Measurements from ENCODE around the gene IFNA17.
"Not testable (repeated sequence)": the region's sequence is repeated elsewhere in the genome, so short reads cannot be mapped to it uniquely, and the experiment has no call there.

The IFNA17 gene

GRCh38 chr9:21210311-21210710 is 17.7 kb downstream of the IFNA17 start:
- DNase-seq: no peak

DNA sequence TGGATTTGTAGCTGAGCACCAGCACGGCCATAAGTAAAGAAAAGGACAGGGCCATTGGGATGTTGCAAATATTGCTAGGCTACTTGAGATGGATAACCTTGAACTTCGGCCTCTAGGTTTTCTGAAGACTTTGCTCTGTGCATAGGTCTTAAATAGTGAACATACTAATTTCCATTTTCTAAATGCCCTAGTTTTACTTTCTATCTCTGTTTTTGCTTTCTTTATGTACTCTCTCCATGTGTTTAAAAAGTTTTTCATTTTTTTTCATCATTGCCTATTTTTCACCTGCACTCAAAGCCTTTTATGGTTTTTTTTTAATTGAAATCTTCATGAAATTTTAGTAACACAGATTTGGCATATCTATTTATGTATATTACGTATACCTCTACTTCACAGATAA is 21.0 kb downstream of the IFNA17 start, which contains the start of gene IFNA10:
Gene IFNA10 (minus strand): TSS at position 101 of the 400 bp plus-strand sequence. CDS start 46 bp downstream, at position 55.
- DNase-seq: not testable (repeated sequence)

- DNase-seq: no peak
These were observed 22.8 kb downstream of the IFNA17 start for GRCh38 chr9:21205204-21205603.

DNA sequence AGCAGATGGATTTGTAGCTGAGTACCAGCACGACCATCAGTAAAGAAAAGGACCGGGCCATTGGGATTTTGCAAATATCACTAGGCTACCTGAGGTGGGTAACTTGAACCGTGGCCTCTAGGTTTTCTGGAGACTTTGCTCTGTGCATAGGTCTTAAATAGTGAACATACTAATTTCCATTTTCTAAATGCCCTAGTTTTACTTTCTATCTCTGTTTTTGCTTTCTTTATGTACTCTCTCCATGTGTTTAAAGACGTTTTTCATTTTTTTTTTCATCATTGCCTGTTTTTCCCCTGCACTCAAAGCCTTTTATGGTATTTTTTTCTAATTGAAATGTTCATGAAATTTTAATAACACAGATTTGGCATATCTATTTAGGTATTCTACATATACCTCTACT is 25.9 kb downstream of the IFNA17 start, which contains the start of gene IFNA7:
Gene IFNA7 (minus strand): TSS at position 101 of the 400 bp plus-strand sequence. CDS start 40 bp downstream, at position 61.
- not testable (repeated sequence) for DNase-seq

- DNase-seq: peak; percentile 15
These were observed 32.9 kb downstream of the IFNA17 start for GRCh38 chr9:21194867-21195776.

DNA sequence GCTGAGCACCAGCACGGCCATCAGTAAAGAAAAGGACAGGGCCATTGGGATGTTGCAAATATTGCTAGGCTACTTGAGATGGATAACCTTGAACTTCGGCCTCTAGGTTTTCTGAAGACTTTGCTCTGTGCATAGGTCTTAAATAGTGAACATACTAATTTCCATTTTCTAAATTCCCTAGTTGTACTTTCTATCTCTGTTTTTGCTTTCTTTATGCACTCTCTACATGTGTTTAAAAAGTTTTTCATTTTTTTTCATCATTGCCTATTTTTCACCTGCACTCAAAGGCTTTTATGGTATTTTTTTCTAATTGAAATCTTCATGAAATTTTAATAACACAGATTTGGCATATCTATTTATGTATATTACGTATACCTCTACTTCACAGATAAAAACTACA is 40.5 kb downstream of the IFNA17 start, which contains the start of gene IFNA4:
Gene IFNA4 (minus strand): TSS at position 101 of the 400 bp plus-strand sequence. CDS start 56 bp downstream, at position 45.
- not testable (repeated sequence) for DNase-seq

DNA sequence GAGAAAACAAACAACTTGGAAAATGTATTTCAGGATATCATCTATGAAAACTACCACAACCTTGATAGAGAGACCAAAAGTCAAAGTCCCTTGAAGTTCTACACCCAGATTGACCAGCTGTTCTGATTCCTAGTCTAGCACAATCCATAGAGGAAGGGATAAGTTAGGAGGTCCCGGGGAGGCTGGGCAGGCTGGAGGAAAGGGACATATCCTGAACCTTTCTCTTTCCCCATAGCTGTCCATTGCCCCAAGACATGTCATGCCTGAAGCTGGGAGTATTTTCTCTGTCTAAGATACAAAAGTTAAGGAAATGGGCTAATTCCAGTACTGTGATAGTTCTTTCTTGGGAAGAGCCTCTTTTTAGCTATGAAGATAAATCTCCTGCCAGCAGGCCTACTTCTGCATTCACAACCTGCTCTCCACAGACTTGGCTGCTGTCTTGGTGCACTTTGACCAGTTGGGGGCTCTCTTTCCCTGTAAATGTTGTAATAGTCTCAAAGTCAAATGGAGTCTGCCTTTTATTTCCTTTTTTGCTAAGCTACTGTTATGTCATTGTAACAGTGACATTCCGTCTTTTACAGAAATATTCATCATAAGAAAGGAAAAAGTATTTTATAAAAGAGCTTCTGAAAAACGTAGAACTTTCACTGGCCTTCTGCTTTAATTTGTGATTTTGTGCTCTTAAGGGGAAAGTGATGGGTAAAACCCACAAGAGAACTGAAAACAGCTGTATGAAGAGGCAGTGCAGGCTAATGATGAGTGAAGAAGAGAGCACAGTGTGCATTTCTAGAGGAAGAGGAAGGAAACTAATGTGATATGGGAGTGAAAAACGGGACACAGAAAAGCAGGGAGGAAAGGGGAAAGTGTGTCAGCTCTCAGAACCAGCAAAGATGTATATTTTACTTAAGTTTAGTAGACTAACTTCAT is 44.9 kb downstream of the IFNA17 start:
- DNase-seq: peak; percentile 15

Measured in CD4-positive, alpha-beta T cell treated with Interleukin-6 for 4 hours (primary cell).